GM19099 (cell line): ENCODE measurements around the gene PXMP4.

Experiments used
- POLR2A ChIP-seq: IDR thresholded peaks from 3 replicates; pipeline ENCODE4 v1.6.1; 2011; ENCODE audit warnings: low read depth; ENCODE audit not compliant: insufficient read length; ENCODE audit errors: extremely low read depth

The PXMP4 gene

GRCh38 chr20:33681288-33681687, 38.8 kb downstream of the PXMP4 start:
- no peak for TF ChIP-seq POLR2A

- TF ChIP-seq POLR2A = no peak
Measured at GRCh38 chr20:33680686-33681085, 39.4 kb downstream of the PXMP4 start.

GRCh38 chr20:33679758-33680485, 40.2 kb downstream of the PXMP4 start:
- TF ChIP-seq POLR2A = peak; percentile 26

- TF ChIP-seq POLR2A = no peak
Measured at GRCh38 chr20:33677991-33678702, 42.0 kb downstream of the PXMP4 start.

GRCh38 chr20:33676652-33677645, 43.2 kb downstream of the PXMP4 start:
- no peak for TF ChIP-seq POLR2A

- TF ChIP-seq POLR2A = no peak
Measured at GRCh38 chr20:33676121-33676520, 44.0 kb downstream of the PXMP4 start.

- TF ChIP-seq POLR2A = no peak
Measured at GRCh38 chr20:33675136-33675959, 44.8 kb downstream of the PXMP4 start.

GRCh38 chr20:33674294-33675135, 45.6 kb downstream of the PXMP4 start, which contains the start of gene NECAB3:
Gene NECAB3, minus strand, starts transcription at chr20:33674428. Its CDS starts 76 bp downstream, at chr20:33674352.
- TF ChIP-seq POLR2A = peak; percentile 51

GRCh38 chr20:33673410-33674293, 46.5 kb downstream of the PXMP4 start:
- no peak for TF ChIP-seq POLR2A

- TF ChIP-seq POLR2A = no peak
Measured at GRCh38 chr20:33673114-33673409, 47.0 kb downstream of the PXMP4 start.

GRCh38 chr20:33672426-33673113, 47.5 kb downstream of the PXMP4 start:
- TF ChIP-seq POLR2A = no peak
